GM12878 (cell line): ENCODE results near the gene FABP2. TPM values are rescaled to one million over a fixed set of nuclear protein-coding genes. Genes with fewer than 3 reads are reported as not detected.

Experiments used
- ATAC-seq: fragments of 200-7000 bp; cut with Tn5 transposase; 3 replicates; pipeline ENCODE4 v1.9.1; 2020; ENCODE audit warnings: mild to moderate bottlenecking, moderate library complexity
- BruUV-seq: library from RNA; stranded (reverse); fragments of 400-500 nt; replicated peaks from 2 replicates; lab custom pipeline; 2021; lab: Mats Ljungman, UMichigan
- CTCF ChIA-PET: fragments of 300-600 bp; sonication (Branson Sonifier 250); formaldehyde crosslinking; extraction: SDS; loops from one replicate; lab custom pipeline; 2021; ENCODE audit warnings: inconsistent platforms; lab: Yijun Ruan, JAX
- POLR2A ChIA-PET: fragments of 350-600 bp; formaldehyde crosslinking; extraction: SDS; loops from one replicate; lab custom pipeline; 2021; ENCODE audit warnings: inconsistent platforms; lab: Charles Lee
- RAD21 ChIA-PET: fragments of 300-600 bp; sonication (Branson Sonifier 250); formaldehyde crosslinking; loops from one replicate; lab custom pipeline; 2023; ENCODE audit warnings: antibody characterized with exemption; ENCODE audit not compliant: unreplicated experiment; lab: Charles Lee
- SMC1A ChIA-PET: fragments of 300-600 bp; sonication (Branson Sonifier 250); formaldehyde crosslinking; loops from one replicate; lab custom pipeline; 2023; ENCODE audit not compliant: unreplicated experiment, uncharacterized antibody; lab: Charles Lee
- DNase-seq: peaks from one replicate; pipeline ENCODE4 v3.0.0-alpha.2; 2011; ENCODE audit warnings: low read depth, low spot score
- FAIRE-seq: peaks from 3 replicates; lab custom pipeline; 2011; peaks lifted over from hg19 to GRCh38; lab: Jason Lieb, UNC
- H2AFZ ChIP-seq: 2 replicates; pipeline ENCODE4 v1.6.0; 2011; ENCODE audit warnings: low read depth, low read length, control low read depth; ENCODE audit not compliant: control insufficient read depth
- H3K27ac ChIP-seq: 2 replicates; pipeline ENCODE4 v1.5.1; 2011; ENCODE audit warnings: control low read depth; ENCODE audit not compliant: control insufficient read depth, insufficient read depth
- H3K27me3 ChIP-seq, 2 experiments: replicated peaks in 1 of 2; 2 replicates each; pipeline versions ENCODE4 v1.6.0 to v1.6.1; 2011; ENCODE audit warnings: low read length in 1 of 2; ENCODE audit not compliant: control insufficient read depth in 2 of 2, insufficient read depth in 2 of 2
- H3K36me3 ChIP-seq, 2 experiments: 2 replicates each; pipeline ENCODE4 v1.5.1; 2011; ENCODE audit warnings: low read length in 1 of 2; ENCODE audit not compliant: control insufficient read depth in 2 of 2, insufficient read depth in 2 of 2
- H3K4me1 ChIP-seq: 2 replicates; pipeline ENCODE4 v1.6.1; 2011; ENCODE audit warnings: mild to moderate bottlenecking, low read length, moderate library complexity, mixed read lengths; ENCODE audit not compliant: control insufficient read depth, insufficient read depth
- H3K4me2 ChIP-seq: 2 replicates; pipeline ENCODE4 v1.6.0; 2011; ENCODE audit warnings: control low read depth; ENCODE audit not compliant: control insufficient read depth, insufficient read depth
- H3K4me3 ChIP-seq: fragments of 200-600 bp; sonication (generic); 2 replicates; pipeline ENCODE4 v1.5.1; 2016
- H3K79me2 ChIP-seq: 2 replicates; pipeline ENCODE4 v1.6.0; 2011; ENCODE audit warnings: low read length; ENCODE audit not compliant: control insufficient read depth, insufficient read depth
- H3K9ac ChIP-seq: 2 replicates; pipeline ENCODE4 v1.8.0; 2011; ENCODE audit warnings: low read length, control low read depth, mixed read lengths; ENCODE audit not compliant: control insufficient read depth, insufficient read depth
- H3K9me3 ChIP-seq: replicated peaks from 3 replicates; pipeline ENCODE4 v1.5.1; 2011; ENCODE audit warnings: mild to moderate bottlenecking, low read length; ENCODE audit not compliant: control insufficient read depth, insufficient read depth
- H4K20me1 ChIP-seq: 2 replicates; pipeline ENCODE4 v1.6.0; 2011; ENCODE audit not compliant: control insufficient read depth, insufficient read depth
- CBX5 ChIP-seq: sonication (generic); IDR thresholded peaks from 2 replicates; pipeline ENCODE4 v1.6.1; 2016; ENCODE audit warnings: low read depth, moderate library complexity, mild to moderate bottlenecking, inconsistent platforms
- CHD4 ChIP-seq: fragments of 200-600 bp; sonication (generic); IDR thresholded peaks from 2 replicates; pipeline ENCODE4 v1.6.1; 2016; ENCODE audit warnings: mild to moderate bottlenecking
- CREM ChIP-seq: IDR thresholded peaks from 2 replicates; pipeline ENCODE4 v1.6.1; 2014; ENCODE audit warnings: antibody characterized with exemption, low read depth
- E2F4 ChIP-seq: IDR thresholded peaks from 2 replicates; pipeline ENCODE4 v1.6.1; 2012; ENCODE audit warnings: low read depth, low read length, improper control_type of control experiment
- FOS ChIP-seq: IDR thresholded peaks from 3 replicates; pipeline ENCODE4 v1.6.1; 2011; ENCODE audit warnings: borderline replicate concordance; ENCODE audit not compliant: insufficient read length; ENCODE audit errors: extremely low read depth
- LARP7 ChIP-seq: fragments of 450-650 bp; IDR thresholded peaks from 2 replicates; pipeline ENCODE4 v1.6.1; 2017; ENCODE audit warnings: mild to moderate bottlenecking
- MTA3 ChIP-seq: IDR thresholded peaks from 2 replicates; pipeline ENCODE4 v1.6.1; 2012; ENCODE audit warnings: low read length, inconsistent platforms, borderline replicate concordance
- NFIC ChIP-seq: IDR thresholded peaks from 2 replicates; pipeline ENCODE4 v1.6.1; 2012; ENCODE audit warnings: low read depth, mild to moderate bottlenecking, inconsistent platforms, low read length, moderate library complexity
- NRF1 ChIP-seq: conservative IDR thresholded peaks from 2 replicates; pipeline ENCODE4 v1.6.1; 2011; ENCODE audit warnings: mild to moderate bottlenecking, low read depth, low read length, improper control_type of control experiment
- POLR2A ChIP-seq: IDR thresholded peaks from 2 replicates; pipeline ENCODE4 v1.6.1; 2011; ENCODE audit warnings: low read depth, mild to moderate bottlenecking, low read length
- RAD21 ChIP-seq: IDR thresholded peaks from 2 replicates; pipeline ENCODE4 v1.6.1; 2011; ENCODE audit warnings: mild to moderate bottlenecking, low read depth, low read length, moderate library complexity; ENCODE audit not compliant: insufficient read depth
- SRF ChIP-seq, 2 experiments: IDR thresholded peaks; 2 replicates each; pipeline ENCODE4 v1.6.1; 2011; ENCODE audit warnings: low read depth in 2 of 2, low read length in 2 of 2, mild to moderate bottlenecking in 1 of 2, moderate library complexity in 1 of 2
- TAF1 ChIP-seq: IDR thresholded peaks from 2 replicates; pipeline ENCODE4 v1.6.1; 2011; ENCODE audit warnings: mild to moderate bottlenecking, low read depth, low read length, borderline replicate concordance
- WRNIP1 ChIP-seq: IDR thresholded peaks from 2 replicates; pipeline ENCODE4 v1.6.1; 2011; ENCODE audit warnings: low read depth, low read length, improper control_type of control experiment, borderline replicate concordance
- YBX1 ChIP-seq: fragments of 450-650 bp; IDR thresholded peaks from 2 replicates; pipeline ENCODE4 v1.6.1; 2016; ENCODE audit warnings: antibody characterized with exemption
- in situ Hi-C: fragments of 300-500 bp; cut with MboI; formaldehyde crosslinking; loops from 9 replicates; pipeline ENCODE4 v1.14.3; 2018; ENCODE audit warnings: mixed read lengths
- intact Hi-C: fragments of 100-400 bp; cut with micrococcal nuclease; formaldehyde crosslinking; loops from one replicate; pipeline ENCODE4 v1.14.2; 2022; ENCODE audit not compliant: unreplicated experiment
- polyA plus RNA-seq, 11 experiments: library from polyadenylated mRNA; depleted of rRNA in 4 of 11; unstranded in 6 of 11; stranded (reverse) in 5 of 11; fragments of >200 nt; fragmentation: Nextera tagmentation in 4 of 11; fragmentation: Illumina TruSeq in 1 of 11; extraction: Ambion mirVana in 4 of 11; extraction: Trizol in 1 of 11; gene quantifications; 1 replicate in 1 of 11; 2 replicates in 10 of 11; pipeline versions ENCODE4 v1.2.1 to v1.2.3, GENCODE V29; 2011 to 2016; ENCODE audit warnings: inconsistent platforms in 2 of 11, missing spikeins in 2 of 11, low read depth in 1 of 11
- total RNA-seq, 4 experiments: library from RNA; depleted of rRNA in 3 of 4; stranded (reverse); fragments of >200 nt in 3 of 4; fragmentation: Illumina TruSeq in 1 of 4; extraction: Trizol in 1 of 4; gene quantifications; 2 replicates each; pipeline versions ENCODE4 v1.2.1 to v1.2.3, GENCODE V29; 2013 to 2021
- TF ChIP-seq, protein P1 (sequence below): IDR thresholded peaks from 2 replicates; pipeline ENCODE4 v1.6.1; 2012; ENCODE audit warnings: low read length, inconsistent platforms
- TF ChIP-seq, protein P2 (sequence below): fragments of 450-650 bp; IDR thresholded peaks from 2 replicates; pipeline ENCODE4 v1.6.1; 2017; ENCODE audit warnings: mild to moderate bottlenecking, moderate library complexity
- TF ChIP-seq, protein P3 (sequence below): fragments of 450-650 bp; IDR thresholded peaks from 2 replicates; pipeline ENCODE4 v1.6.1; 2017; ENCODE audit warnings: mild to moderate bottlenecking, low read depth, inconsistent platforms; ENCODE audit not compliant: poor library complexity, severe bottlenecking

The FABP2 gene
- total and polyA plus RNA-seq, 10 of the 15 experiments (the other 5 are each of a cell fraction or from before 2014, with no cell fraction given) = not detected

- Histone ChIP-seq H3K27ac (no peak overlapping the region), H3K27me3 (no peaks in the 10 kb centered on the region; a peak in 1 of 4 replicates), H2AFZ (no peak overlapping the region), H3K36me3 (no peaks in the 10 kb centered on the region), H3K9ac (no peak overlapping the region), H3K4me2 (no peak overlapping the region), H3K4me1 (no peaks in the 10 kb centered on the region), H3K4me3 (no peak overlapping the region), H3K79me2 (no peaks in the 10 kb centered on the region), H3K9me3 (no peaks in the 10 kb centered on the region), H4K20me1 (no peaks in the 10 kb centered on the region)
- ChIA-PET SMC1A (no interaction called here), RAD21 (interaction anchor here (1.0 kb wide), 1 partner anchor 13 kb away, joined by 3 read pairs; a partner anchor contains a TSS), CTCF (interaction anchor here (1.4 to 3.2 kb wide), 4 partner anchors 14 to 315 kb away, joined by 4 to 12 read pairs (median 8); partner anchors contain the start of gene PDE5A), POLR2A (no interaction called here)
- in situ Hi-C loops = loop anchor here (10.0 kb wide), 1 partner anchor 312 kb away; the partner anchor contains the start of gene PDE5A
- TF ChIP-seq TAF1 (no peak), POLR2A (no peak), FOS (no peak), LARP7 (no peak), MTA3 (no peak), E2F4 (no peak), WRNIP1 (no peak), SRF (IDR thresholded peaks at IDR 0.05; ENCODE audit: low read depth in 2 of 2, low read length in 2 of 2) (no peak), NRF1 (no peak), CBX5 (no peak), CREM (no peak), RAD21 (no peak), NFIC (no peak), YBX1 (no peak), CHD4 (no peak)
- TF ChIP-seq, protein P1, sequence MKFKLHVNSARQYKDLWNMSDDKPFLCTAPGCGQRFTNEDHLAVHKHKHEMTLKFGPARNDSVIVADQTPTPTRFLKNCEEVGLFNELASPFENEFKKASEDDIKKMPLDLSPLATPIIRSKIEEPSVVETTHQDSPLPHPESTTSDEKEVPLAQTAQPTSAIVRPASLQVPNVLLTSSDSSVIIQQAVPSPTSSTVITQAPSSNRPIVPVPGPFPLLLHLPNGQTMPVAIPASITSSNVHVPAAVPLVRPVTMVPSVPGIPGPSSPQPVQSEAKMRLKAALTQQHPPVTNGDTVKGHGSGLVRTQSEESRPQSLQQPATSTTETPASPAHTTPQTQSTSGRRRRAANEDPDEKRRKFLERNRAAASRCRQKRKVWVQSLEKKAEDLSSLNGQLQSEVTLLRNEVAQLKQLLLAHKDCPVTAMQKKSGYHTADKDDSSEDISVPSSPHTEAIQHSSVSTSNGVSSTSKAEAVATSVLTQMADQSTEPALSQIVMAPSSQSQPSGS = no peak
- TF ChIP-seq, protein P2, sequence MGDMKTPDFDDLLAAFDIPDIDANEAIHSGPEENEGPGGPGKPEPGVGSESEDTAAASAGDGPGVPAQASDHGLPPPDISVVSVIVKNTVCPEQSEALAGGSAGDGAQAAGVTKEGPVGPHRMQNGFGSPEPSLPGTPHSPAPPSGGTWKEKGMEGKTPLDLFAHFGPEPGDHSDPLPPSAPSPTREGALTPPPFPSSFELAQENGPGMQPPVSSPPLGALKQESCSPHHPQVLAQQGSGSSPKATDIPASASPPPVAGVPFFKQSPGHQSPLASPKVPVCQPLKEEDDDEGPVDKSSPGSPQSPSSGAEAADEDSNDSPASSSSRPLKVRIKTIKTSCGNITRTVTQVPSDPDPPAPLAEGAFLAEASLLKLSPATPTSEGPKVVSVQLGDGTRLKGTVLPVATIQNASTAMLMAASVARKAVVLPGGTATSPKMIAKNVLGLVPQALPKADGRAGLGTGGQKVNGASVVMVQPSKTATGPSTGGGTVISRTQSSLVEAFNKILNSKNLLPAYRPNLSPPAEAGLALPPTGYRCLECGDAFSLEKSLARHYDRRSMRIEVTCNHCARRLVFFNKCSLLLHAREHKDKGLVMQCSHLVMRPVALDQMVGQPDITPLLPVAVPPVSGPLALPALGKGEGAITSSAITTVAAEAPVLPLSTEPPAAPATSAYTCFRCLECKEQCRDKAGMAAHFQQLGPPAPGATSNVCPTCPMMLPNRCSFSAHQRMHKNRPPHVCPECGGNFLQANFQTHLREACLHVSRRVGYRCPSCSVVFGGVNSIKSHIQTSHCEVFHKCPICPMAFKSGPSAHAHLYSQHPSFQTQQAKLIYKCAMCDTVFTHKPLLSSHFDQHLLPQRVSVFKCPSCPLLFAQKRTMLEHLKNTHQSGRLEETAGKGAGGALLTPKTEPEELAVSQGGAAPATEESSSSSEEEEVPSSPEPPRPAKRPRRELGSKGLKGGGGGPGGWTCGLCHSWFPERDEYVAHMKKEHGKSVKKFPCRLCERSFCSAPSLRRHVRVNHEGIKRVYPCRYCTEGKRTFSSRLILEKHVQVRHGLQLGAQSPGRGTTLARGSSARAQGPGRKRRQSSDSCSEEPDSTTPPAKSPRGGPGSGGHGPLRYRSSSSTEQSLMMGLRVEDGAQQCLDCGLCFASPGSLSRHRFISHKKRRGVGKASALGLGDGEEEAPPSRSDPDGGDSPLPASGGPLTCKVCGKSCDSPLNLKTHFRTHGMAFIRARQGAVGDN = no peak
- TF ChIP-seq, protein P3, sequence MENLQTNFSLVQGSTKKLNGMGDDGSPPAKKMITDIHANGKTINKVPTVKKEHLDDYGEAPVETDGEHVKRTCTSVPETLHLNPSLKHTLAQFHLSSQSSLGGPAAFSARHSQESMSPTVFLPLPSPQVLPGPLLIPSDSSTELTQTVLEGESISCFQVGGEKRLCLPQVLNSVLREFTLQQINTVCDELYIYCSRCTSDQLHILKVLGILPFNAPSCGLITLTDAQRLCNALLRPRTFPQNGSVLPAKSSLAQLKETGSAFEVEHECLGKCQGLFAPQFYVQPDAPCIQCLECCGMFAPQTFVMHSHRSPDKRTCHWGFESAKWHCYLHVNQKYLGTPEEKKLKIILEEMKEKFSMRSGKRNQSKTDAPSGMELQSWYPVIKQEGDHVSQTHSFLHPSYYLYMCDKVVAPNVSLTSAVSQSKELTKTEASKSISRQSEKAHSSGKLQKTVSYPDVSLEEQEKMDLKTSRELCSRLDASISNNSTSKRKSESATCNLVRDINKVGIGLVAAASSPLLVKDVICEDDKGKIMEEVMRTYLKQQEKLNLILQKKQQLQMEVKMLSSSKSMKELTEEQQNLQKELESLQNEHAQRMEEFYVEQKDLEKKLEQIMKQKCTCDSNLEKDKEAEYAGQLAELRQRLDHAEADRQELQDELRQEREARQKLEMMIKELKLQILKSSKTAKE = no peak
- intact Hi-C loops = loop anchor here (5.0 kb wide), 1 partner anchor 179 kb away; no protein-coding TSS in a partner anchor
- no TSS peak for BruUV-seq
- FAIRE-seq = no peak
- DNase-seq = no peak
- no peak for ATAC-seq
Measured at GRCh38 chr4:119313237-119313636, 8.7 kb downstream of the FABP2 start.
